Activated T-cell treated with anti-CD3 and anti-CD28 coated beads for 48 hours (primary cell): Measurements from ENCODE around the gene CRYGB.
"Not testable (repeated sequence)": the region's sequence is repeated elsewhere in the genome, so short reads cannot be mapped to it uniquely, and the experiment has no call there.

ENCODE experiments used
- DNase-seq: peaks from one replicate; pipeline ENCODE4 v3.0.0-alpha.2; 2020; ENCODE audit warnings: low read depth

Gene CRYGB

GRCh38 chr2:208112969-208113368 lies 33.0 kb downstream of the CRYGB start:
- no peak for DNase-seq

DNA sequence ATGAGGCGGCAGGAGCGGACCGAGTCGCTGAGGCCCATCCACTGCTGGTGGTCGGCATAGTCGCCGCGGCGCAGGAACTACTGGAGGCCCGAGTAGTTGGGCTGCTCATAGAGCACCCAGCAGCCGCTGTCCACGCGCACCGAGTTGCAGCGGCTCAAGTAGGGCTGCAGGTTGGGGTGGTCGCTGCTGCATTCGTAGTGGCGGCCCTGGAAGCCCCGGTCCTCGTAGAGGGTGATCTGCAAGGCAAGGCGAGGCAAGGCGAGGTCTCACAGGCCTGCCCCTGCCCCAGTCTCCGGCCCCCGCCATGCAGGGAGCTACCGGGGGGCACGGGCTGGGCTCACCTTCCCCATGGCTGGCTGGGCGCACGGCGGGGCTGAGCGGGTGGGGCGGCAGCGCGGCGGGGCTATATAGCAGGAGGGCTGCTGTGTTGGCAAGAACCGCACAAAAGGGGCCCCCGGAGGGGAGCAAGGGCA lies 33.6 kb downstream of the CRYGB start:
- not testable (repeated sequence) for DNase-seq

DNA sequence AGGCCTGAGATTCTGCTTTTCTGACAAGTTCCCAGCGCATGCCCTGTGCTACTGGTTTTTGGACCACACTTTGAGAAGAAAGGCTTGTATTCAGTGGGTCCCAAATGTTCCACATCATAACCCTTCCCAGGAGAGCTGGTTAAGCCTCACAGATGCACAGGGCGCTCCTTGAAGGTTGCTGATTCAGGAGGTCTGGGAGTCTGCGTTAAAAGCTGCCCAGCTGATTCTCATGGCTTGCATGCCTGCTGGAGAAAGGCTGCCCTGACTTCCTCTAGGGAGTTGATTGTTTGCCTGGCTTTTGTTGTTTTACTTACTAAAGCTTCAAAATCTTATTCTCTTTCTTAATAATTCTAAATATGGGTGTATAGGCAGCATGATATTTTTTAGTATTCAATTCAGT lies 42.3 kb downstream of the CRYGB start:
- no peak for DNase-seq

- no peak for DNase-seq
These were observed 44.0 kb downstream of the CRYGB start for GRCh38 chr2:208101716-208102631.

GRCh38 chr2:208099682-208100470 lies 46.1 kb downstream of the CRYGB start:
- no peak for DNase-seq

GRCh38 chr2:208098701-208099100 lies 47.3 kb downstream of the CRYGB start:
- not testable (repeated sequence) for DNase-seq

GRCh38 chr2:208098267-208098666 lies 47.7 kb downstream of the CRYGB start:
- no peak for DNase-seq

DNA sequence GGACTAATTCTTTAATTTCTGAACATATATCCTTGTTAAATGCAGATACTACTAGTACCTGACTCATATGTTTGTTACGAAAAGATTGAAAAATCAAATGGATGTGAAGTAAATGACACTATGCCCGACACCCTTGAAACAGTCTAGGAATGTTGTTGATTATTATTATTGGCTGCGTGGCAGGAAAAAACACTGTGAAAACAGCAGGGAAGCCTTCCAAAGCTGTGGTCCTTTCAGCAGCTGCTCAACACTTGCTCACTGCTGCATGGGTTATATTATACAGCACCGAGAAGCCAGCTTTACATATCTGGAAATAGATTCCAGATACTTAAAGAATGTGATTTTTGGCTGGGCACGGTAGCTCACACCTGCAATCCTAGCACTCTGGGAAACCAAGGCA lies 48.2 kb downstream of the CRYGB start:
- no peak for DNase-seq

DNA sequence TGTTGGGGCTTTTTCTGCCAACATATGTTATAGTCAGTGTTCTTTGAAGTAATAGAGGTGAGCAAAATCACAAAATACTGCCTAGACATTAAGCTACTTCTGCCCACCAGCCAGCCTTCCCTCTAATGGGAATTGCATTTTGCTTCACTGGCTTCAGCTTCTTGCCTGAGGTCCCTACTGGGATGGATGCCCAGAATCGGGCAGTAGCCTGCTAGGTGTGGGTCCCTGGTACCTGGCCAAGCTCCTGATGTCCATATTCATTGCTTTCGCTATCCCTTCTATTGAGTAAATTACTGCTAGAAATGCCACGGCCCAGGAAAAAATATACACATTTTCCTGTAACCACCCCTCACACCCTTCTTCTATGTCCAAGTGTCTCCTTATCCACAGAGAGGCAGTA lies 48.6 kb downstream of the CRYGB start:
- no peak for DNase-seq

DNA sequence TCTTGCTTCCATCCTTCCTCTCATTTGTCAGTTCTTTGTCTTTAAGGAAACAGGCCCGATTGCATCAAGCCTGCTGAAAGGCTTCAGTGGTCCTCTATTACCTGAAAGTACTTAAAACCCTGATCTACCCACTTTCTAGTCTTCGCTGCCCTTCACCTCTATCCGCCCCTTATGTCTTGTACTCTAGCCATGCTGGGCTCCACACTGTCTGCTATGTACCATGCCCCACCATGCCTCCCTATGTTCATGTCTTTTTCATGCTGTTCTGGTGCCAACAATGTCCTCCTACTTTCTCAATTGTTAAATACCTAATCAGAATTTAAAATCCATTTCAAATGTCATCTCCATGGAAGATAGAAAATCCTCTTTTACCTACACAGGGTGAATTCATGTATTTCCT lies 49.9 kb downstream of the CRYGB start:
- no peak for DNase-seq

GRCh38 chr2:208093128-208093527 lies 52.8 kb downstream of the CRYGB start:
- DNase-seq, result no peak
